Hepatocyte (in vitro differentiated cells): ENCODE data around the gene LRRC75B. TPM values are rescaled to one million over a fixed set of nuclear protein-coding genes. Genes with fewer than 3 reads are reported as not detected.
"Not testable (repeated sequence)": the region's sequence is repeated elsewhere in the genome, so short reads cannot be mapped to it uniquely, and the experiment has no call there.

ENCODE experiments used
- DNase-seq: peaks from one replicate; pipeline ENCODE4 v3.0.0-alpha.2; 2016; ENCODE audit warnings: low spot score
- H2AFZ ChIP-seq: fragments of 200-600 bp; sonication (generic); 2 replicates; pipeline ENCODE4 v1.6.0; 2016; ENCODE audit warnings: antibody characterized with exemption, mild to moderate bottlenecking
- H3K27ac ChIP-seq: fragments of 200-600 bp; sonication (generic); 2 replicates; pipeline ENCODE4 v1.5.1; 2016; ENCODE audit warnings: mild to moderate bottlenecking
- H3K27me3 ChIP-seq: fragments of 200-600 bp; sonication (generic); 2 replicates; pipeline ENCODE4 v1.6.1; 2016
- H3K36me3 ChIP-seq: fragments of 200-600 bp; sonication (generic); replicated peaks from 2 replicates; pipeline ENCODE4 v1.5.1; 2016; ENCODE audit warnings: low read depth; ENCODE audit not compliant: insufficient read depth
- H3K4me1 ChIP-seq: fragments of 200-600 bp; sonication (generic); 2 replicates; pipeline ENCODE4 v1.5.1; 2016; ENCODE audit warnings: mild to moderate bottlenecking, moderate library complexity; ENCODE audit not compliant: insufficient read depth
- H3K4me2 ChIP-seq: fragments of 200-600 bp; sonication (generic); 2 replicates; pipeline ENCODE4 v1.6.0; 2016
- H3K4me3 ChIP-seq: fragments of 200-600 bp; sonication (generic); 2 replicates; pipeline ENCODE4 v1.5.1; 2016; ENCODE audit warnings: mild to moderate bottlenecking
- H3K79me2 ChIP-seq: fragments of 200-600 bp; sonication (generic); 2 replicates; pipeline ENCODE4 v1.6.0; 2017; ENCODE audit warnings: mild to moderate bottlenecking
- H3K9me2 ChIP-seq: fragments of 200-600 bp; sonication (generic); replicated peaks from 2 replicates; pipeline ENCODE4 v1.6.0; 2017; ENCODE audit warnings: mild to moderate bottlenecking; ENCODE audit not compliant: insufficient read depth
- H3K9me3 ChIP-seq: fragments of 200-600 bp; sonication (generic); 2 replicates; pipeline ENCODE4 v1.5.1; 2016; ENCODE audit warnings: low read depth, mild to moderate bottlenecking
- H4K20me1 ChIP-seq: fragments of 200-600 bp; sonication (generic); 2 replicates; pipeline ENCODE4 v1.6.0; 2016; ENCODE audit warnings: mild to moderate bottlenecking; ENCODE audit not compliant: insufficient read depth, poor library complexity, severe bottlenecking
- CTCF ChIP-seq: fragments of 200-600 bp; sonication (generic); IDR thresholded peaks from 2 replicates; pipeline ENCODE4 v1.5.1; 2016; ENCODE audit warnings: antibody characterized with exemption, mild to moderate bottlenecking; ENCODE audit not compliant: poor library complexity
- WGBS: methylation state at CpG from one replicate; pipeline ENCODE4 v1.1.6; 2016; ENCODE audit warnings: low lambda C conversion rate; ENCODE audit errors: missing lambda C conversion rate; 5-methylcytosine and 5-hydroxymethylcytosine counted together
- polyA plus RNA-seq: library from polyadenylated mRNA; unstranded; fragments of >200 nt; fragmentation: Nextera tagmentation; extraction: Ambion mirVana; gene quantifications from 2 replicates; pipeline ENCODE4 v1.2.1, GENCODE V29; 2016
- total RNA-seq: library from RNA; depleted of rRNA; stranded (reverse); fragments of >200 nt; gene quantifications from 2 replicates; pipeline ENCODE4 v1.2.3, GENCODE V29; 2014

LRRC75B gene
- total and polyA plus RNA-seq, 2 experiments from 2014 or later: 19.5 to 34.5 TPM

DNA sequence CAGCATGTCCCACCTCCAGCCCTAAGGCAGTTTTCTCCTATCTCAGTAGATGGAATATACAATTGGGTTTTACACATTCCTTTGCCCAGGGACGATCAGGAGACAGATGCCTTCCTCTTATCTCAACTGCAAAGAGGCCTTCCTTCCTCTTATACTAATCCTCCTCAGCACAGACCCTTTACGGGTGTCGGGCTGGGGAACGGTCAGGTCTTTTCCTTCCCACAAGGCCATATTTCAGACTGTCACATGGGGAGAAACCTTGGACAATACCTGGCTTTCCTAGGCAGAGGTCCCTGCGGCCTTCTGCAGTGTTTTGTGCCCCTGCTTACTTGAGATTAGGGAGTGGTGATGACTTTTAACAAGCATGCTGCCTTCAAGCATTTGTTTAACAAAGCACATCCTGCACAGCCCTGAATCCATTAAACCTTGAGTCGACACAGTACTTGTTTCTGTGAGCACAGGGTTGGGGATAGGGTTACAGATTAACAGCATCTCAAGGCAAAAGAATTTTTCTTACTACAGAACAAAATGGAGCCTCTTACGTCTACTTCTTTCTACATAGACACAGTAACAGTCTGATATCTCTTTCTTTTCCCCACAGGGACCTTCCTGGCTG lies 38.0 kb upstream of the LRRC75B start:
- H3K27me3 ChIP-seq, H3K9me3 ChIP-seq, H3K4me3 ChIP-seq, H3K36me3 ChIP-seq, H3K79me2 ChIP-seq, H4K20me1 ChIP-seq, H3K9me2 ChIP-seq, DNase-seq: not testable (repeated sequence)
- H3K4me2 ChIP-seq: peak overlapping the region; percentile 62
- H2AFZ ChIP-seq: peak overlapping the region; percentile 26
- H3K27ac ChIP-seq: peak overlapping the region; percentile 97
- 12% methylated on average over 7 of the region's 7 CpGs for WGBS
- H3K4me1 ChIP-seq: peaks cover 30% of the 10 kb centered on the region

DNA sequence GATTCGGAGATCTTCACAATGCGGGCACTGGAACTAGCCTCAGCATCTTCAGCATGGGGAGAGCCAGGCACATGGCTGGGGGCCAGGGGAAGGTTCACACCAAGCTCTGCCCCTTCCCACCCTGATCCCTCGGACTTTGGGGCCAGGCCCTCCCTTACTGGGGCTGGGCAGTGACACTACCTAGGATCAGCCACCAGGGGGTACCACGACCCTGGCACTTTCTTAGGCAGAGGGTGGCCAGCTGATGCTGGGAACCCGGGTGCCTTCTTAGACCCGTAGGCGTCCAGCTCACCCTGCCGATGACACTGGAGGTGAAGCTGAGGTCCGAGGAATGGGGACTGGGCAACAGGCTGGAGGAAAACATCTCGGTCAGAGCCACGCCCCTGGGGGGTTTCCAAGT lies 36.2 kb upstream of the LRRC75B start:
- not testable (repeated sequence) for H3K9me3 ChIP-seq, H3K9me2 ChIP-seq, H2AFZ ChIP-seq, DNase-seq, H3K36me3 ChIP-seq, H3K27me3 ChIP-seq, H3K4me2 ChIP-seq, H3K27ac ChIP-seq, H3K79me2 ChIP-seq, H4K20me1 ChIP-seq, H3K4me3 ChIP-seq
- H3K4me1 ChIP-seq: peaks cover 30% of the 10 kb centered on the region
- TF ChIP-seq CTCF: peak; percentile 30
- 79% methylated on average over 9 of the region's 11 CpGs for WGBS

DNA sequence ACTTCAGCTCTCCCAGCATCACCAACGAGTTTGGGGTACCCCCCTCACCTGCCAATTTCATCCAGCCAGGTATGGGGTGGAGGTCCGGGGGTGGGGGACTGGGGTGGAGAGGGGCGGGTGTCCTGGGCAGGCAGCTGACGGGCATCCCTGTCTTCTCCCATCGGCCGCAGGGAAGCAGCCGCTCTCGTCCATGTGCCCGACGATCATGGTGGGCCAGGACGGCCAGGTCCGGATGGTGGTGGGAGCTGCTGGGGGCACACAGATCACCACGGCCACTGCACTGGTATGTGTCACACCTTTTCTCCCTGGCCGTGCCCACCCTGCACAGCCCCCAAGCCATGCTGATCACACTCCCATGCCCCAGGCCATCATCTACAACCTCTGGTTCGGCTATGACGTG lies 35.0 kb upstream of the LRRC75B start:
- H3K4me2 ChIP-seq, H3K36me3 ChIP-seq, H3K9me3 ChIP-seq, H3K27ac ChIP-seq, H3K4me3 ChIP-seq, DNase-seq, H3K27me3 ChIP-seq, H3K79me2 ChIP-seq, H2AFZ ChIP-seq, H4K20me1 ChIP-seq, H3K9me2 ChIP-seq: not testable (repeated sequence)
- 97% methylated on average over 7 of the region's 16 CpGs for WGBS
- peaks cover 21% of the 10 kb centered on the region for H3K4me1 ChIP-seq

DNA sequence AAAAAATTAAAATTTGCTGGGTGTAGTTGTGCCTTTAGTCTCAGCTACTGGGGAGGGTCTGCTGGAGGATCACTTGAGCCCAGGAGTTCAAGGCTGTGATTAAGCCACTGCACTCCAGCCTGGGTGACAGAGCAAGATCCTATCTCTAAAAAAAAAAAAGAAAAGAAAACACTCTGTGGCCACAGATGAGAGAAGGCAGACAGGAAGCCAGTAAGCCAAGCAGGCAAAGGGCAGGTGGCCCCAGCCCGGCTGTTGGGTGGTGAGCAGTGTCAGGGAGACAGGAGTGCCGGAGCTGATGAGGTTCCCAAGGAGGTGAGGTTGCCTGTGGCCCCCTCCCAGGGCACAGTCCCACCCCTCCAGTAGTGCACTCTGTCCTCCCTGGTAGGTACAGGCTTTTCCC lies 29.7 kb upstream of the LRRC75B start:
- not testable (repeated sequence) for H4K20me1 ChIP-seq, H3K9me3 ChIP-seq, H3K4me1 ChIP-seq, DNase-seq, H3K27me3 ChIP-seq, H3K36me3 ChIP-seq, H3K4me2 ChIP-seq, H3K79me2 ChIP-seq, H3K9me2 ChIP-seq, H3K4me3 ChIP-seq, H3K27ac ChIP-seq, H2AFZ ChIP-seq
- 69% methylated on average over 2 of the region's 2 CpGs for WGBS

- H3K27ac ChIP-seq, H3K27me3 ChIP-seq, H3K9me3 ChIP-seq, H3K9me2 ChIP-seq, H3K79me2 ChIP-seq, H3K4me3 ChIP-seq, DNase-seq, H4K20me1 ChIP-seq, H2AFZ ChIP-seq, H3K4me1 ChIP-seq, H3K4me2 ChIP-seq, H3K36me3 ChIP-seq: not testable (repeated sequence)
- WGBS: 89% methylated on average over 4 of the region's 5 CpGs
These were observed 28.4 kb upstream of the LRRC75B start for GRCh38 chr22:24621244-24621643.

DNA sequence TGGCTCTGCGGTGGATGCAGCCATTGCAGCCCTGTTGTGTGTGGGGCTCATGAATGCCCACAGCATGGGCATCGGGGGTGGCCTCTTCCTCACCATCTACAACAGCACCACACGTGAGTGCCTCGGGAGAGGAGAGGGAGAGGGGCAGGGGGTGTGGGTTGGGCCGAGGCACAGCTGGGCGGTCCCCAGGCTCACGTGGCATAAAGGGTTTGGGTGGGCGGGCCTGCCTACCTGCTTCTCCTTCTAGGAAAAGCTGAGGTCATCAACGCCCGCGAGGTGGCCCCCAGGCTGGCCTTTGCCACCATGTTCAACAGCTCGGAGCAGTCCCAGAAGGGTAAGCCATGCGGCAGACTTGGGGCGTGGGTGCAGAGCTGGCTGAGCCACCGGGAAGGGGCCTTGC lies 21.9 kb upstream of the LRRC75B start:
- H3K4me3 ChIP-seq, H3K27me3 ChIP-seq, H3K9me3 ChIP-seq, H3K4me1 ChIP-seq, H3K9me2 ChIP-seq, H3K4me2 ChIP-seq, H3K36me3 ChIP-seq, H2AFZ ChIP-seq, H3K79me2 ChIP-seq, DNase-seq, H4K20me1 ChIP-seq, H3K27ac ChIP-seq: not testable (repeated sequence)
- 87% methylated on average over 12 of the region's 15 CpGs for WGBS

DNA sequence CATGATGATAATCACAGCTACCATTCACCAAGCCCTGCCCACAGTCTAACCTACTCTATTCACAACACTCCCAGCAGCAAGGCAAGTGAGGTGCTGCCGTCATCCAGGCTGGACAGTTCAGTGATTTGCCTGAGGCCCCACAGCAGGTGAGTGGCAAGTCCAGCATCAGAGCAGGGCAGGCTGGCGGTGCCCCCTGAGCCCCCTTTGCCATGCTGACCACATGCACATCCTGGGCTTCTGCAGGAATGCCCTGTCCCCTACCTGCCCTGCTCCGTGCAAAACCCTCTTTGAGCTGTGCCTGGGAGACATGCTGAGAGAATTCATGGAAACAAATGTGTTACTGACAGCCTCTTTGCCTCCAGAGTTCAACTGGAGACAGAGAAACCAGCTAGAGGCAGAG lies 17.0 kb upstream of the LRRC75B start:
- not testable (repeated sequence) for H3K9me3 ChIP-seq, H4K20me1 ChIP-seq, H3K27ac ChIP-seq, DNase-seq, H3K27me3 ChIP-seq, H3K9me2 ChIP-seq, H3K79me2 ChIP-seq, H3K4me1 ChIP-seq, H3K4me2 ChIP-seq, H3K4me3 ChIP-seq, H3K36me3 ChIP-seq, H2AFZ ChIP-seq
- 96% methylated on average over 3 of the region's 3 CpGs for WGBS

- H3K36me3 ChIP-seq, H3K9me2 ChIP-seq, H3K79me2 ChIP-seq, H3K9me3 ChIP-seq, H3K4me2 ChIP-seq, H2AFZ ChIP-seq, H3K4me3 ChIP-seq, DNase-seq, H3K27ac ChIP-seq, H3K27me3 ChIP-seq, H4K20me1 ChIP-seq: not testable (repeated sequence)
- peaks cover 13% of the 10 kb centered on the region for H3K4me1 ChIP-seq
- WGBS: 92% methylated on average over 6 of the region's 6 CpGs
These were observed 15.5 kb upstream of the LRRC75B start for GRCh38 chr22:24608327-24608726.
